ENCODE results near the gene SDR42E2. TPM values are rescaled to one million over a fixed set of nuclear protein-coding genes. Genes with fewer than 3 reads are reported as not detected.

Gene SDR42E2
- total and polyA plus RNA-seq, 2 of the 8 experiments (the other 6 are each of a cell fraction or from before 2014, with no cell fraction given) = 0.08 TPM; not detected in 1

- Histone ChIP-seq H3K79me2 (ENCODE audit: control insufficient read depth in 1 of 2, insufficient read depth in 2 of 2, low read length in 2 of 2) (no peaks in the 10 kb centered on the region), H2BK5ac (ENCODE audit: low read depth, low read length) (no peak overlapping the region), H3K9me3 (ENCODE audit: insufficient read depth in 2 of 2, low read depth in 1 of 2, low read length in 1 of 2) (no peaks in the 10 kb centered on the region), H3K27me3 (replicated peaks in 1 of 4; ENCODE audit: control insufficient read depth in 3 of 4, extremely low read depth in 1 of 4, insufficient read depth in 3 of 4, low read length in 3 of 4) (no peaks in the 10 kb centered on the region), H3K9ac (replicated peaks in 1 of 4; ENCODE audit: extremely low read depth in 1 of 4, low read depth in 3 of 4, low read length in 3 of 4) (no peak overlapping the region), H3K4me1 (replicated peaks in 1 of 4; ENCODE audit: control insufficient read depth in 3 of 4, insufficient read depth in 4 of 4, low read length in 3 of 4) (no peaks in the 10 kb centered on the region), H2BK15ac (ENCODE audit: low read length) (no peak overlapping the region), H3K79me1 (ENCODE audit: low read depth, low read length) (no peaks in the 10 kb centered on the region), H3K36me3 (ENCODE audit: control insufficient read depth in 2 of 4, insufficient read depth in 4 of 4, low read length in 3 of 4) (no peaks in the 10 kb centered on the region), H3K4me2 (ENCODE audit: insufficient read depth in 1 of 2, low read depth in 2 of 2, low read length in 2 of 2) (no peak overlapping the region), H4K20me1 (replicated peaks in 1 of 2; ENCODE audit: control insufficient read depth in 1 of 2, insufficient read depth in 2 of 2, low read length in 2 of 2) (no peaks in the 10 kb centered on the region), H3K56ac (replicated peaks; ENCODE audit: insufficient read length, low read depth, low read length) (no peak overlapping the region), H2BK120ac (replicated peaks; ENCODE audit: low read depth, low read length) (no peak overlapping the region), H2AK5ac (ENCODE audit: low read depth, low read length) (no peak overlapping the region), H2BK12ac (ENCODE audit: low read depth, low read length) (no peak overlapping the region), H4K8ac (ENCODE audit: extremely low read depth, insufficient read depth, low read length) (no peak overlapping the region), H2BK20ac (ENCODE audit: low read length) (no peak overlapping the region), H4K91ac (replicated peaks; ENCODE audit: insufficient read length, low read length) (no peak overlapping the region), H3K4me3 (ENCODE audit: extremely low read depth in 1 of 4, insufficient read depth in 2 of 4, low read depth in 3 of 4, low read length in 4 of 4) (no peak overlapping the region), H3K23me2 (ENCODE audit: low read depth, low read length) (no peaks in the 10 kb centered on the region), H3K4ac (replicated peaks; ENCODE audit: insufficient read length, low read depth, low read length) (no peak overlapping the region), H3K18ac (ENCODE audit: extremely low read depth, low read length) (no peak overlapping the region), H4K5ac (ENCODE audit: insufficient read length, low read depth, low read length) (no peak overlapping the region), H3K27ac (ENCODE audit: low read depth, low read length) (no peak overlapping the region), H2AFZ (ENCODE audit: low read length) (no peak overlapping the region), H3K14ac (ENCODE audit: insufficient read length) (no peak overlapping the region), H3K23ac (ENCODE audit: insufficient read length) (no peak overlapping the region)
- ChIA-PET CTCF (ENCODE audit: partially characterized antibody) (interaction anchor here (1.9 to 2.0 kb wide), 2 partner anchors 15 to 33 kb away, joined by 6 to 8 read pairs; no protein-coding TSS in a partner anchor), POLR2A (ENCODE audit: partially characterized antibody) (interaction anchor here (0.6 to 1.3 kb wide), 2 partner anchors 12 to 16 kb away, joined by 3 read pairs; no protein-coding TSS in a partner anchor)
- WGBS, 2 experiments (ENCODE audit: extremely low coverage in 1 of 2, insufficient coverage in 1 of 2, insufficient read length in 1 of 2, insufficient replicate concordance in 2 of 2, low coverage in 1 of 2, low lambda C conversion rate in 2 of 2, missing lambda C conversion rate in 1 of 2) = 97% methylated on average over 1 of the region's 3 CpGs; no CpG with 5 or more reads in 1 of the 2 experiments
- FAIRE-seq (no peak), DNase-seq (ENCODE audit: low read depth in 1 of 2, low spot score in 2 of 2) (no peak)
- TF ChIP-seq SIRT6 (IDR thresholded peaks at IDR 0.05; ENCODE audit: low read length) (no peak), RXRA (IDR thresholded peaks at IDR 0.05; ENCODE audit: insufficient read depth, low read depth, low read length) (no peak), JUND (IDR thresholded peaks at IDR 0.05; ENCODE audit: low read length) (no peak), CHD2 (IDR thresholded peaks at IDR 0.05; ENCODE audit: low read length) (no peak), SP1 (IDR thresholded peaks at IDR 0.05; ENCODE audit: low read depth, low read length) (no peak), SUZ12 (IDR thresholded peaks at IDR 0.05; ENCODE audit: low read length) (no peak), TBP (IDR thresholded peaks at IDR 0.05; ENCODE audit: low read depth, low read length) (no peak), CEBPB (IDR thresholded peaks at IDR 0.05; ENCODE audit: low read depth, low read length) (no peak), SAP30 (IDR thresholded peaks at IDR 0.05; ENCODE audit: insufficient read depth, insufficient replicate concordance, low read length) (no peak), GTF2F1 (IDR thresholded peaks at IDR 0.05; ENCODE audit: borderline replicate concordance, low read depth, low read length) (no peak), ATF3 (IDR thresholded peaks at IDR 0.05; ENCODE audit: insufficient read depth, low read depth, low read length) (no peak), HDAC2 (IDR thresholded peaks at IDR 0.05; ENCODE audit: borderline replicate concordance in 1 of 2, low read depth in 2 of 2, low read length in 2 of 2) (no peak), SIX5 (IDR thresholded peaks at IDR 0.05; ENCODE audit: low read depth, low read length) (no peak)
These were observed 77.9 kb downstream of the SDR42E2 start for GRCh38 chr16:22240023-22240710.
